Spleen (tissue), 11 donors: ENCODE measurements around the gene TBC1D25. TPM values are rescaled to one million over a fixed set of nuclear protein-coding genes. Genes with fewer than 3 reads are reported as not detected.

Source experiments
- DNase-seq: peaks from one replicate; pipeline ENCODE4 v3.0.0-alpha.2; 2020
- H3K27ac ChIP-seq, 8 donors: fragments of 200-600 bp; sonication (generic) in 7 of 8; 1 replicate in 4 of 8; 2 replicates in 4 of 8; pipeline versions ENCODE4 v1.5.0 to v1.8.0; 2016 to 2021; ENCODE audit warnings: inconsistent platforms in 4 of 8, mild to moderate bottlenecking in 4 of 8, moderate library complexity in 1 of 8
- H3K27me3 ChIP-seq, 7 donors: fragments of 200-600 bp; sonication (generic) in 6 of 7; replicated peaks in 1 of 7; 1 replicate in 4 of 7; 2 replicates in 3 of 7; pipeline versions ENCODE4 v1.5.0 to v1.8.0; 2016 to 2021; ENCODE audit warnings: inconsistent platforms in 3 of 7, mild to moderate bottlenecking in 1 of 7
- H3K36me3 ChIP-seq, 6 donors: fragments of 200-600 bp; sonication (generic) in 5 of 6; 1 replicate in 4 of 6; 2 replicates in 2 of 6; pipeline versions ENCODE4 v1.5.0 to v1.8.0; 2016 to 2021; ENCODE audit warnings: inconsistent platforms in 2 of 6
- H3K4me1 ChIP-seq, 6 donors: fragments of 200-600 bp; sonication (generic) in 5 of 6; 1 replicate in 3 of 6; 2 replicates in 3 of 6; pipeline versions ENCODE4 v1.5.0 to v1.8.0; 2016 to 2021; ENCODE audit warnings: inconsistent platforms in 3 of 6
- H3K4me3 ChIP-seq, 8 donors: fragments of 200-600 bp; sonication (generic) in 7 of 8; 1 replicate in 4 of 8; 2 replicates in 4 of 8; pipeline versions ENCODE4 v1.5.0 to v1.8.0; 2016 to 2021; ENCODE audit warnings: inconsistent platforms in 4 of 8, mild to moderate bottlenecking in 4 of 8, moderate library complexity in 2 of 8
- H3K9me3 ChIP-seq, 8 donors: fragments of 200-600 bp; sonication (generic) in 7 of 8; 1 replicate in 4 of 8; 2 replicates in 4 of 8; pipeline versions ENCODE4 v1.5.0 to v1.8.0; 2016 to 2021; ENCODE audit warnings: inconsistent platforms in 4 of 8
- CTCF ChIP-seq, 11 experiments: fragments of 200-600 bp in 7 of 11; fragments of 450-650 bp in 4 of 11; sonication (generic) in 4 of 11; IDR thresholded peaks in 8 of 11; conservative IDR thresholded peaks in 3 of 11; 1 replicate in 7 of 11; 2 replicates in 4 of 11; pipeline versions ENCODE4 v1.4.0 to v1.8.0; 2016 to 2021; ENCODE audit warnings: antibody characterized with exemption in 11 of 11, inconsistent platforms in 4 of 11, mild to moderate bottlenecking in 1 of 11
- POLR2A ChIP-seq, 3 donors: fragments of 450-650 bp; IDR thresholded peaks; one replicate each; pipeline ENCODE4 v1.5.1; 2017; ENCODE audit warnings: antibody characterized with exemption in 3 of 3, mild to moderate bottlenecking in 1 of 3
- POLR2AphosphoS5 ChIP-seq, 3 donors: sonication (generic); formaldehyde crosslinking; IDR thresholded peaks; one replicate each; pipeline ENCODE4 v1.5.1; 2017; ENCODE audit warnings: antibody characterized with exemption in 3 of 3
- WGBS, 5 donors: extraction: QIAGEN DNeasy Blood & Tissue Kit in 3 of 5; methylation state at CpG; one replicate each; pipeline versions ENCODE4 v1.1.5 to v1.1.7; 2013 to 2018; 5-methylcytosine and 5-hydroxymethylcytosine counted together
- intact Hi-C: fragments of 100-400 bp; cut with DNase I; formaldehyde crosslinking; loops from one replicate; pipeline ENCODE4 v1.15.0; 2023; ENCODE audit warnings: low total_unique reads
- polyA plus RNA-seq, 3 donors: library from polyadenylated mRNA; stranded (reverse); fragments of 200-250 nt; gene quantifications; one replicate each; pipeline ENCODE4 v1.2.1, GENCODE V29; 2013
- small RNA-seq, 4 donors: library from RNA; depleted of rRNA; stranded (forward); fragments of <200 nt; gene quantifications; one replicate each; pipeline ENCODE3, GENCODE V24; 2016
- total RNA-seq, 7 donors: library from RNA; depleted of rRNA in 3 of 7; stranded (reverse); fragments of >200 nt in 3 of 7; fragmentation: NEBNext Ultra II Directional in 4 of 7; extraction: Animal tissue kit (Norgen Biotek cat#: 25700) in 4 of 7; gene quantifications; one replicate each; pipeline versions ENCODE4 v1.1.0 to v1.2.1, GENCODE V29; 2016 to 2021
- donor health status: healthy with polysubstance abuse.
- donor health status: DM: no; HTN: no; CAD: no; lungs with moderate emphysema.
- donor health status: DM: no; HTN: no; CAD: no.
- donor health status: Bipolar disorder and iron deficiency.
- donor health status: healthy.
- donor health status: DM: no; HTN: no; CAD: no.
- donor health status: DM: yes; HTN: yes; CAD: no.

Gene TBC1D25
- total and polyA plus RNA-seq, 10 donors, result 4.0 to 19.1 (median 15.5) TPM

DNA sequence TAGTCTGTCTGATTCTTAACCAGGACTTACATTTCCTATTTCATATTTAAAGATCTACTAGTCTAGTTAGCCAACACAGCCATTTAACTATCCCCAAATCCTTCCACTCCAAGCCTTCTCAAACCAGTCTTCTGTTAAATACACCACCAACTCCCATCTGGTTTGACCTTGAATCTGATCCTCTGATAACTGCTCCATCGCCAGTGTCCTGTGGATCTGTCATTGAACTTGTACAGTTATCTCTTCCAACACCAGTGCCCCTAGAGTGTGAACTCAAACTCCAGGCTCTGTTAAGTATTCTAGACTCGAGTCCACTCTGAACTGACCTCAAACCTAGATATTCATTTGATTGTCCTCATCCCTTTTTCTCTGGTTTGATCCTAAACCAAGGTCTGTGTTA lies 72.2 kb downstream of the TBC1D25 start:
- Histone ChIP-seq H3K9me3 (no peaks in the 10 kb centered on the region), H3K4me1 (peaks cover 0 to 3% (median 0%) of the 10 kb centered on the region in 6 donors), H3K27ac (no peak overlapping the region), H3K36me3 (no peaks in the 10 kb centered on the region), H3K4me3 (no peak overlapping the region), H3K27me3 (no peaks in the 10 kb centered on the region)
- no peak for TF ChIP-seq POLR2AphosphoS5 (IDR thresholded peaks at IDR 0.05)
- TF ChIP-seq CTCF (IDR thresholded peaks at IDR 0.05 in 8 of 11, conservative IDR thresholded peaks at IDR 0.05 in 3 of 11), result no peak
- TF ChIP-seq POLR2A (IDR thresholded peaks at IDR 0.05), result no peak
- 51 to 81% (median 63%) methylated on average over 2 of the region's 2 CpGs for WGBS, 5 donors
- intact Hi-C loops, result no loop called here
- no peak for DNase-seq

Small RNA genes within 50 kb of the gene (small RNA-seq; reads per million reads assigned to genes)
- gene MRPL32P1, result 0 reads per million in 4 donors

Other genes starting within 250 kb of the TBC1D25 start
- gene SSX3, start 183.0 kb upstream of the TBC1D25 start, total RNA-seq, result not detected
- not detected for gene SSX3, start 183.0 kb upstream of the TBC1D25 start, polyA plus RNA-seq
- not detected for gene SSX4, start 156.2 kb upstream of the TBC1D25 start, total RNA-seq
- gene SSX4, start 156.2 kb upstream of the TBC1D25 start, polyA plus RNA-seq, result not detected
- not detected for gene SSX4B, start 127.8 kb upstream of the TBC1D25 start, total RNA-seq
- gene SSX4B, start 127.8 kb upstream of the TBC1D25 start, polyA plus RNA-seq, result not detected
- gene SLC38A5, start 69.5 kb upstream of the TBC1D25 start, total RNA-seq, result 10 to 100 TPM; 11.3 to 57.4 (median 21.1) TPM
- 10 to 100 TPM; 20.2 to 30.4 (median 23.5) TPM for gene SLC38A5, start 69.5 kb upstream of the TBC1D25 start, polyA plus RNA-seq
- 10 to 100 TPM; 27.1 to 58.6 (median 38.5) TPM for gene FTSJ1, start 63.5 kb upstream of the TBC1D25 start, total RNA-seq
- gene FTSJ1, start 63.5 kb upstream of the TBC1D25 start, polyA plus RNA-seq, result 10 to 100 TPM; 36.6 to 47.4 (median 41.0) TPM
- gene PORCN, start 30.7 kb upstream of the TBC1D25 start, total RNA-seq, result 10 to 100 TPM in 5 of 7 donors, 1 to 10 TPM in 2; 9.8 to 20.8 (median 14.2) TPM
- 1 to 10 TPM; 5.0 to 8.8 (median 7.3) TPM for gene PORCN, start 30.7 kb upstream of the TBC1D25 start, polyA plus RNA-seq
- gene EBP, start 17.9 kb upstream of the TBC1D25 start, total RNA-seq, result 10 to 100 TPM; 25.1 to 36.3 (median 32.0) TPM
- gene EBP, start 17.9 kb upstream of the TBC1D25 start, polyA plus RNA-seq, result 10 to 100 TPM; 46.4 to 62.3 (median 57.8) TPM
- 100 to 1,000 TPM; 155 to 361 (median 203) TPM for gene RBM3, start 34.8 kb downstream of the TBC1D25 start, total RNA-seq
- gene RBM3, start 34.8 kb downstream of the TBC1D25 start, polyA plus RNA-seq, result 100 to 1,000 TPM; 162 to 224 (median 198) TPM
- gene WDR13, start 57.8 kb downstream of the TBC1D25 start, total RNA-seq, result 100 to 1,000 TPM in 1 of 7 donors, 10 to 100 TPM in 6; 61.2 to 116 (median 81.8) TPM
- 100 to 1,000 TPM in 2 of 3 donors, 10 to 100 TPM in 1; 90.4 to 200 (median 162) TPM for gene WDR13, start 57.8 kb downstream of the TBC1D25 start, polyA plus RNA-seq
- 100 to 1,000 TPM in 5 of 7 donors, 10 to 100 TPM in 2; 99.3 to 169 (median 107) TPM for gene WAS, start 144.1 kb downstream of the TBC1D25 start, total RNA-seq
- 10 to 100 TPM; 53.5 to 64.8 (median 56.2) TPM for gene WAS, start 144.1 kb downstream of the TBC1D25 start, polyA plus RNA-seq
- gene SUV39H1, start 157.0 kb downstream of the TBC1D25 start, total RNA-seq, result 1 to 10 TPM; 6.2 to 9.2 (median 7.4) TPM
- gene SUV39H1, start 157.0 kb downstream of the TBC1D25 start, polyA plus RNA-seq, result 1 to 10 TPM; 4.0 to 6.7 (median 4.9) TPM
- not detected for gene GLOD5, start 222.0 kb downstream of the TBC1D25 start, total RNA-seq
- gene GLOD5, start 222.0 kb downstream of the TBC1D25 start, polyA plus RNA-seq, result not detected
- gene GATA1, start 246.9 kb downstream of the TBC1D25 start, total RNA-seq, result 1 to 10 TPM in 6 of 7 donors, under 1 TPM in 1; 0.38 to 5.5 (median 1.5) TPM
- under 1 TPM; 0.15 to 0.61 (median 0.22) TPM for gene GATA1, start 246.9 kb downstream of the TBC1D25 start, polyA plus RNA-seq